Esophagus squamous epithelium (tissue), 5 donors: ENCODE data around the gene QPCTL. TPM values are rescaled to one million over a fixed set of nuclear protein-coding genes. Genes with fewer than 3 reads are reported as not detected.

Source experiments
- DNase-seq: peaks from one replicate; lab custom pipeline; 2025; lab: John Stamatoyannopoulos, UW
- H3K27ac ChIP-seq, 4 donors: fragments of 200-600 bp; sonication (generic); one replicate each; pipeline ENCODE4 v1.5.1; 2016 to 2019; ENCODE audit warnings: mild to moderate bottlenecking in 1 of 4
- H3K27me3 ChIP-seq, 4 donors: fragments of 200-600 bp; sonication (generic); 1 replicate in 3 of 4; 2 replicates in 1 of 4; pipeline versions ENCODE4 v1.5.1 to v1.6.0; 2017 to 2021; ENCODE audit warnings: antibody characterized with exemption in 1 of 4
- H3K36me3 ChIP-seq, 3 donors: fragments of 200-600 bp; sonication (generic); one replicate each; pipeline ENCODE4 v1.5.1; 2016 to 2019
- H3K4me1 ChIP-seq, 3 donors: fragments of 200-600 bp; sonication (generic); one replicate each; pipeline ENCODE4 v1.5.1; 2017 to 2019
- H3K4me3 ChIP-seq, 4 donors: fragments of 200-600 bp; sonication (generic); 1 replicate in 3 of 4; 2 replicates in 1 of 4; pipeline ENCODE4 v1.5.1; 2016 to 2019; ENCODE audit warnings: mild to moderate bottlenecking in 2 of 4, moderate library complexity in 1 of 4
- H3K9me3 ChIP-seq, 3 donors: fragments of 200-600 bp; sonication (generic); one replicate each; pipeline ENCODE4 v1.5.1; 2016 to 2019
- CTCF ChIP-seq, 6 experiments: fragments of 450-650 bp in 4 of 6; fragments of 200-600 bp in 2 of 6; sonication (generic) in 2 of 6; IDR thresholded peaks; one replicate each; pipeline ENCODE4 v1.5.1; 2016 to 2019; ENCODE audit warnings: antibody characterized with exemption in 6 of 6, mild to moderate bottlenecking in 4 of 6, moderate library complexity in 4 of 6
- POLR2A ChIP-seq, 4 donors: fragments of 450-650 bp; IDR thresholded peaks; one replicate each; pipeline ENCODE4 v1.6.1; 2017; ENCODE audit warnings: antibody characterized with exemption in 4 of 4, mild to moderate bottlenecking in 4 of 4, moderate library complexity in 3 of 4
- WGBS, 2 donors: methylation state at CpG; one replicate each; pipeline ENCODE4 v1.1.5; 2018; 5-methylcytosine and 5-hydroxymethylcytosine counted together
- intact Hi-C: fragments of 100-400 bp; cut with DNase I; formaldehyde crosslinking; loops from one replicate; pipeline ENCODE4 v1.15.0; 2022
- total RNA-seq, 4 donors: library from RNA; depleted of rRNA; stranded (reverse); fragments of >200 nt; gene quantifications; one replicate each; pipeline ENCODE4 v1.1.0, GENCODE V29; 2016
- donor health status: DM: yes; HTN: yes; CAD: no.

The QPCTL gene
- total RNA-seq, 4 donors from 2014 or later = 3.3 to 6.9 (median 5.5) TPM

DNA sequence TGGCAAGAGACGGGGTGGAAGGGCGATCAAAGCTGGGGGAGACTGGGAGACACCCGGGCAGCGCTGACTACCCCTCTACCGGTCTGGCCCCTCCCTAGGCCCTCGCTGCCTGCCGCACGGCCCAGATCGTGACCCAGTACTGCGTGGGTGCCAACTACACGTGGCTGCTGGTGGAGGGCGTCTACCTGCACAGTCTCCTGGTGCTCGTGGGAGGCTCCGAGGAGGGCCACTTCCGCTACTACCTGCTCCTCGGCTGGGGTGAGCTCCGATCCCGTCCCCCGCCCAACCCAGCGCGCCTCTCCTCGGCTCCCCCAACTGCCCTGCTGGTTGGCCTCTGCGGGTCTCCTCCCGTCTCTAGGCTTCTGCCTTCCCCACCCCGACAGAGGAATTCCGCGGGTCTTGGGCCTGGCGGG, 15.6 kb upstream of the QPCTL start:
- intact Hi-C loops = no loop called here
- WGBS, 2 donors = 11% methylated on average over 12 of the region's 28 CpGs; no CpG with 5 or more reads in 1 of the 2 donors
- H3K4me1 ChIP-seq = peaks cover 15 to 33% (median 23%) of the 10 kb centered on the region in 3 donors
- peak overlapping the region; percentile 31 to 59 (median 49) for H3K27ac ChIP-seq
- H3K9me3 ChIP-seq = no peaks in the 10 kb centered on the region
- peak overlapping the region; percentile 38 to 71 (median 58) for H3K4me3 ChIP-seq
- H3K36me3 ChIP-seq = no peaks in the 10 kb centered on the region
- H3K27me3 ChIP-seq = peaks cover 0 to 74% (median 0%) of the 10 kb centered on the region in 4 donors
- no peak for TF ChIP-seq CTCF (IDR thresholded peaks at IDR 0.05)
- TF ChIP-seq POLR2A (IDR thresholded peaks at IDR 0.05) = no peak
- no peak for DNase-seq

DNA sequence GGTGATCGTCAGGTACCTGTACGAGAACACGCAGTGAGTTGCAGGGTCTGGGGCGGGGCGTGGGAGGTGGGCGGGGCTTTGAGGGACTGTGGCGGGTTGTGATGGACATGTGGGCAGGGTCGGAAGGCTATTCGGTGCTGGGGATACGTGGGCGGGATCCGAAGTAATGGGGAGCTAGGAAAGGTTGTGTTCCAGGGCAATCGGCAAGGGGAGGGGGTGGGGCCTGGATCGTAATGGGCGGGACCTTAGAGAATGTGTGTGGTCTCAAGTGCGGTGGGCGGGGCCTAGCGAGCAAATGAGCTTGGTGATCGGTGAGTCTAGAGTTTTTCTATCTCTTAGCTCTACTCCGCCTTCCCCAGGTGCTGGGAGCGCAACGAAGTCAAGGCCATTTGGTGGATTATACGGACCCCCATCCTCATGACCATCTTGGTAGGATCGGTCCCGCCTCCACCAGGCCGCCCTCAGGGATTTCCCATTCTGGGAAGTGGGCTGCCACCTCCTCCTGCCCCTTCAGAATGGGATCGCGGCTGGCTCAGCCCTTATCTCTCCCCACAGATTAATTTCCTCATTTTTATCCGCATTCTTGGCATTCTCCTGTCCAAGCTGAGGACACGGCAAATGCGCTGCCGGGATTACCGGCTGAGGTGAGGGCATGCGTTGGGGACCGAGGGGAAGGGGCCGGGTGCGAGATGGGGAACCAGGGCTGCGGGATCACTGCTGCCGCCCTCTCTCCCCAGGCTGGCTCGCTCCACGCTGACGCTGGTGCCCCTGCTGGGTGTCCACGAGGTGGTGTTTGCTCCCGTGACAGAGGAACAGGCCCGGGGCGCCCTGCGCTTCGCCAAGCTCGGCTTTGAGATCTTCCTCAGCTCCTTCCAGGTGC, 14.9 kb upstream of the QPCTL start:
- Histone ChIP-seq H3K9me3 (no peaks in the 10 kb centered on the region), H3K36me3 (no peaks in the 10 kb centered on the region), H3K4me3 (peak overlapping the region; percentile 38 to 71 (median 58)), H3K27me3 (peaks cover 0 to 66% (median 0%) of the 10 kb centered on the region in 4 donors), H3K4me1 (peaks cover 15 to 40% (median 23%) of the 10 kb centered on the region in 3 donors), H3K27ac (peak overlapping the region in 3 of 4 donors; percentile 44 to 59 (median 54))
- peak; percentile 36 for DNase-seq
- 1 to 2% methylated on average over 17 to 20 of the region's 49 CpGs for WGBS, 2 donors
- intact Hi-C loops = no loop called here
- TF ChIP-seq CTCF (IDR thresholded peaks at IDR 0.05) = peak in 1 of 6 experiments; percentile 33
- TF ChIP-seq POLR2A (IDR thresholded peaks at IDR 0.05) = no peak

GRCh38 chr19:45681391-45682015, 11.0 kb upstream of the QPCTL start:
- TF ChIP-seq POLR2A (IDR thresholded peaks at IDR 0.05) (peak in 1 of 4 donors; percentile 32), CTCF (IDR thresholded peaks at IDR 0.05) (peak; percentile 93 to 99 (median 99))
- Histone ChIP-seq H3K9me3 (no peaks in the 10 kb centered on the region), H3K4me1 (peaks cover 15 to 38% (median 22%) of the 10 kb centered on the region in 3 donors), H3K36me3 (peaks cover 0 to 28% (median 11%) of the 10 kb centered on the region in 3 donors), H3K27ac (peak overlapping the region; percentile 78 to 85 (median 84)), H3K27me3 (peaks cover 0 to 38% (median 0%) of the 10 kb centered on the region in 4 donors), H3K4me3 (peak overlapping the region; percentile 3 to 61 (median 38))
- intact Hi-C loops = no loop called here
- DNase-seq = peak; percentile 35
- 1 to 3% methylated on average over 15 to 19 of the region's 51 CpGs for WGBS, 2 donors

DNA sequence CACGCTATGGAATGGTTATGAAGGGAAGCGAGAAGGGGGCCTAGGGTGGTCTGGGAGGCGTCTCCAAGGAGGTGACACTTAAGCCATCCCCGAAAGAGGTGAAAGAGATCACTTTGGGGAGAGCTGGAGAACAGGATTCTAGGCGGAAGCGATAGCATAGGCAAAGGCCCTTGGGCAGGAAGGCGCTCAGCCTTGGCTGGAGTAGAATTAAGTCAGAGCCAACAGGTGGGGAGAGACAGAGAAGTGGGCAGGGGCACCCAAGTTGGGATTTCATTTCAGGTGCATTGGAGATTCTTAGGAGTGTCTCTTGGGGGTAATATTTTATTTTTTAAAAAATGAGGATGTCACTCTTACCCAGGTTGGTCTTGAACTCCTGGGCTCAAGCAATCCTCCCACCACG, 10.3 kb upstream of the QPCTL start:
- Histone ChIP-seq H3K4me1 (peaks cover 10 to 32% (median 16%) of the 10 kb centered on the region in 3 donors), H3K27ac (peak overlapping the region; percentile 78 to 85 (median 84)), H3K36me3 (peaks cover 2 to 35% (median 15%) of the 10 kb centered on the region in 3 donors), H3K27me3 (peaks cover 0 to 31% (median 0%) of the 10 kb centered on the region in 4 donors), H3K9me3 (no peaks in the 10 kb centered on the region), H3K4me3 (peak overlapping the region; percentile 3 to 61 (median 38))
- DNase-seq = no peak
- intact Hi-C loops = no loop called here
- TF ChIP-seq POLR2A (IDR thresholded peaks at IDR 0.05) = no peak
- no peak for TF ChIP-seq CTCF (IDR thresholded peaks at IDR 0.05)
- WGBS, 2 donors = 46 to 50% methylated on average over 8 of the region's 8 CpGs
